Measurements from ENCODE around the gene FGF9.

DNA sequence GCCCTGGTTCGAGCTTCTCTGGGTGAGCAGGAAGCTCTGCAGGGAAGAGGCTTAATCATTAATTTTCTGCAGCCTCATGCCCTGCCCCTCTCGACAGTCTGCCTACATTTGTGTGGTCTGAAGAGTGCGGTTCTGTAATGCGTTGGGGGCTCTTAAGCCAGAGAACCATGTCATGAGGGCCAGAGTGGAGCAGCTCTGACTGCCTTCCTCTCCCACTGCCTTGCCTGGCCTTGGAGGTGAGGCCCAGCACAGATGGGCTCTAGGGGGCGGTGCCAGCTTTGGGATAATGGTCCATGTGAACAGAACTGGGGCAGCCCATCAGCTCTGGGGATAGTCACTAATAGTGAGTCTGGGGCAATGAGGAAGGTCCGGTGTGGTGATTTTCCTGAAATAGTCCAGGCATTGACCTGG, 5.7 kb downstream of the FGF9 start:
- TF ChIP-seq POLR2A (IDR thresholded peaks at IDR 0.05; ENCODE audit: low read depth, low read length): no peak
- no peak for TF ChIP-seq POLR2AphosphoS5 (IDR thresholded peaks at IDR 0.05; ENCODE audit: low read depth, low read length)
- TF ChIP-seq TAF1 (IDR thresholded peaks at IDR 0.05; ENCODE audit: borderline replicate concordance, low read depth, low read length): no peak
